HCT116 (cell line): ENCODE measurements around the gene TEX264. TPM values are rescaled to one million over a fixed set of nuclear protein-coding genes. Genes with fewer than 3 reads are reported as not detected.

Source experiments
- ATAC-seq: fragments of 200-7000 bp; cut with Tn5 transposase; 2 replicates; pipeline ENCODE4 v1.9.1; 2020; ENCODE audit warnings: mild to moderate bottlenecking, moderate library complexity
- BruUV-seq: library from RNA; stranded (reverse); fragments of 400-500 nt; replicated peaks from 2 replicates; lab custom pipeline; 2021; lab: Mats Ljungman, UMichigan
- CTCF ChIA-PET: fragments of 300-600 bp; sonication (Branson Sonifier 250); formaldehyde crosslinking; loops from one replicate; lab custom pipeline; 2021; ENCODE audit warnings: antibody characterized with exemption; lab: Charles Lee
- POLR2A ChIA-PET: fragments of 300-600, 350-600 bp; sonication (Branson Sonifier 250); formaldehyde crosslinking; loops from one replicate; lab custom pipeline; 2021; ENCODE audit warnings: antibody characterized with exemption; lab: Charles Lee
- RAD21 ChIA-PET, 2 experiments: fragments of 300-600 bp; sonication (Branson Sonifier 250); formaldehyde crosslinking; loops; one replicate each; lab custom pipeline; 2023; ENCODE audit warnings: low total read pairs in 2 of 2; ENCODE audit not compliant: uncharacterized antibody in 2 of 2, unreplicated experiment in 2 of 2, low non-redundant PET in 1 of 2; lab: Charles Lee
- DNase-seq: peaks from one replicate; pipeline ENCODE4 v3.0.0-alpha.2; 2010; ENCODE audit warnings: low read depth, low spot score
- H2AFZ ChIP-seq: fragments of 200-600 bp; shearing (Covaris generic), sonication (generic); 2 replicates; pipeline ENCODE4 v1.6.1; 2017; ENCODE audit warnings: low read depth, mixed run types, mixed read lengths, antibody characterized with exemption, low read length; ENCODE audit not compliant: poor library complexity, severe bottlenecking
- H3K27ac ChIP-seq: 2 replicates; pipeline ENCODE4 v1.5.1; 2012; ENCODE audit warnings: low read depth, low read length
- H3K27me3 ChIP-seq: fragments of 200-600 bp; sonication (generic); 2 replicates; pipeline ENCODE4 v1.6.1; 2016; ENCODE audit warnings: mixed run types, low read length, mixed read lengths; ENCODE audit not compliant: insufficient read depth
- H3K36me3 ChIP-seq, 2 experiments: fragments of 200-500 bp in 1 of 2; fragments of 200-600 bp in 1 of 2; sonication (Bioruptor generic) in 1 of 2; sonication (generic) in 1 of 2; 2 replicates each; pipeline versions ENCODE4 v1.5.1 to v1.6.1; 2014 to 2016; ENCODE audit warnings: low read length in 2 of 2, inconsistent platforms in 1 of 2, mixed read lengths in 1 of 2, mixed run types in 1 of 2; ENCODE audit not compliant: insufficient read depth in 2 of 2, control insufficient read depth in 1 of 2
- H3K4me1 ChIP-seq, 2 experiments: fragments of 200-600 bp in 1 of 2; sonication (generic) in 1 of 2; 2 replicates each; pipeline versions ENCODE4 v1.5.1 to v1.6.1; 2012 to 2017; ENCODE audit warnings: low read length in 2 of 2, inconsistent platforms in 1 of 2, mild to moderate bottlenecking in 1 of 2, mixed read lengths in 1 of 2, mixed run types in 1 of 2, moderate library complexity in 1 of 2; ENCODE audit not compliant: insufficient read depth in 2 of 2, control insufficient read depth in 1 of 2
- H3K4me2 ChIP-seq: fragments of 200-600 bp; sonication (generic); 2 replicates; pipeline ENCODE4 v1.6.1; 2017; ENCODE audit warnings: mixed run types, low read length, mixed read lengths
- H3K4me3 ChIP-seq, 2 experiments: fragments of 200-600 bp in 1 of 2; sonication (generic) in 1 of 2; replicated peaks in 1 of 2; 2 replicates each; pipeline ENCODE4 v1.5.1; 2011 to 2016; ENCODE audit warnings: low read length in 2 of 2, control low read depth in 1 of 2, low read depth in 1 of 2, mild to moderate bottlenecking in 1 of 2, mixed read lengths in 1 of 2, mixed run types in 1 of 2
- H3K79me2 ChIP-seq: fragments of 200-600 bp; sonication (generic); 2 replicates; pipeline ENCODE4 v1.6.1; 2017; ENCODE audit warnings: mild to moderate bottlenecking, mixed run types, low read length, moderate library complexity, mixed read lengths; ENCODE audit not compliant: insufficient read depth
- H3K9ac ChIP-seq: fragments of 200-600 bp; sonication (generic); 2 replicates; pipeline ENCODE4 v1.6.1; 2016; ENCODE audit warnings: low read length, mixed read lengths
- H3K9me2 ChIP-seq: fragments of 200-600 bp; sonication (generic), shearing (Covaris generic); 2 replicates; pipeline ENCODE4 v1.6.1; 2017; ENCODE audit warnings: mixed run types, mild to moderate bottlenecking, moderate library complexity; ENCODE audit not compliant: insufficient read depth
- H3K9me3 ChIP-seq, 2 experiments: fragments of 200-500 bp in 1 of 2; fragments of 200-600 bp in 1 of 2; sonication (Bioruptor generic) in 1 of 2; sonication (generic) in 1 of 2; 2 replicates each; pipeline ENCODE4 v1.6.1; 2014 to 2017; ENCODE audit warnings: low read length in 2 of 2, mixed read lengths in 2 of 2, inconsistent platforms in 1 of 2, low read depth in 1 of 2, mild to moderate bottlenecking in 1 of 2, mixed run types in 1 of 2, moderate library complexity in 1 of 2; ENCODE audit not compliant: control insufficient read depth in 1 of 2, insufficient read depth in 1 of 2
- H4K20me1 ChIP-seq: fragments of 200-600 bp; sonication (generic), shearing (Covaris generic); 2 replicates; pipeline ENCODE4 v1.6.1; 2017; ENCODE audit warnings: mixed run types, mild to moderate bottlenecking, moderate library complexity; ENCODE audit not compliant: insufficient read depth
- CBX3 ChIP-seq: IDR thresholded peaks from 2 replicates; pipeline ENCODE4 v1.6.1; 2012; ENCODE audit warnings: low read depth
- EGR1 ChIP-seq: IDR thresholded peaks from 2 replicates; pipeline ENCODE4 v1.6.1; 2012; ENCODE audit warnings: low read depth
- EZH2 ChIP-seq: fragments of 200-600 bp; sonication (generic); IDR thresholded peaks from 2 replicates; pipeline ENCODE4 v1.6.1; 2017; ENCODE audit warnings: antibody characterized with exemption, mixed run types
- FOSL1 ChIP-seq: IDR thresholded peaks from 2 replicates; pipeline ENCODE4 v1.6.1; 2012; ENCODE audit warnings: low read depth
- POLR2AphosphoS5 ChIP-seq: IDR thresholded peaks from 2 replicates; pipeline ENCODE4 v1.6.1; 2011; ENCODE audit warnings: mild to moderate bottlenecking, low read depth, low read length, moderate library complexity
- RAD21 ChIP-seq: IDR thresholded peaks from 2 replicates; pipeline ENCODE4 v1.6.1; 2012; ENCODE audit warnings: low read depth, mild to moderate bottlenecking
- REST ChIP-seq: IDR thresholded peaks from 2 replicates; pipeline ENCODE4 v1.6.1; 2012; ENCODE audit warnings: low read depth
- SP1 ChIP-seq: IDR thresholded peaks from 2 replicates; pipeline ENCODE4 v1.6.1; 2012; ENCODE audit warnings: low read depth
- TCF7L2 ChIP-seq: IDR thresholded peaks from 2 replicates; pipeline ENCODE4 v1.7.0; 2011; ENCODE audit warnings: borderline replicate concordance, inconsistent platforms; ENCODE audit not compliant: insufficient read depth, insufficient read length; ENCODE audit errors: extremely low read depth
- YY1 ChIP-seq: IDR thresholded peaks from 2 replicates; pipeline ENCODE4 v1.6.1; 2011; ENCODE audit warnings: low read length, low read depth, moderate library complexity, mild to moderate bottlenecking; ENCODE audit not compliant: insufficient replicate concordance; ENCODE audit errors: extremely low read depth
- ZBTB33 ChIP-seq: IDR thresholded peaks from 2 replicates; pipeline ENCODE4 v1.6.1; 2011; ENCODE audit warnings: mild to moderate bottlenecking, low read length, moderate library complexity; ENCODE audit not compliant: insufficient replicate concordance; ENCODE audit errors: extremely low read depth
- ZFX ChIP-seq: fragments of 450-650 bp; IDR thresholded peaks from 2 replicates; pipeline ENCODE4 v1.6.1; 2017
- ZNF274 ChIP-seq: fragments of 200-500 bp; sonication (Bioruptor generic); IDR thresholded peaks from 2 replicates; pipeline ENCODE4 v1.6.1; 2014; ENCODE audit warnings: mild to moderate bottlenecking, low read depth, low read length, inconsistent platforms
- intact Hi-C: fragments of 100-400 bp; cut with micrococcal nuclease; formaldehyde crosslinking; loops from 2 replicates; pipeline ENCODE4 v1.10.0; 2022
- total RNA-seq: library from RNA; stranded (reverse); gene quantifications from one replicate; pipeline ENCODE4 v1.2.1, GENCODE V29; 2021; ENCODE audit not compliant: unreplicated experiment

Gene TEX264
- total RNA-seq, 1 experiment from 2014 or later: 36.0 TPM

GRCh38 chr3:51683566-51683965 is 12.5 kb downstream of the TEX264 start:
- DNase-seq: no peak
- TF ChIP-seq TCF7L2 (no peak), SP1 (no peak), EZH2 (no peak), ZNF274 (no peak), RAD21 (no peak)
- TF ChIP-seq, all 23 proteins: peak for 0
- no peak for ATAC-seq
- ChIA-PET CTCF (interaction anchor here (0.6 kb wide), 1 partner anchor 203 kb away, joined by 4 read pairs; no protein-coding TSS in a partner anchor), RAD21 (no interaction called here), POLR2A (no interaction called here)
- H3K9me3 ChIP-seq: no peaks in the 10 kb centered on the region
- peaks cover 8 to 13% of the 10 kb centered on the region in 2 experiments; a peak in 3 of 4 replicates for H3K36me3 ChIP-seq
- intact Hi-C loops: loop anchor here (2.0 to 5.0 kb wide), 2 partner anchors 41 to 293 kb away; partner anchors contain the start of gene RBM15B
- no peaks in the 10 kb centered on the region for H3K9me2 ChIP-seq
- H2AFZ ChIP-seq: no peak overlapping the region
- no peak overlapping the region for H3K4me2 ChIP-seq
- H3K27ac ChIP-seq: no peak overlapping the region
- no peak overlapping the region for H3K9ac ChIP-seq
- H3K79me2 ChIP-seq: no peaks in the 10 kb centered on the region
- H3K4me3 ChIP-seq: no peak overlapping the region
- BruUV-seq: no TSS peak
- no peaks in the 10 kb centered on the region for H4K20me1 ChIP-seq
- H3K4me1 ChIP-seq: peaks cover 6 to 11% of the 10 kb centered on the region in 2 experiments
- H3K27me3 ChIP-seq: no peaks in the 10 kb centered on the region

GRCh38 chr3:51684971-51685751 is 14.1 kb downstream of the TEX264 start:
- intact Hi-C loops: loop anchor here (5.0 kb wide), 1 partner anchor 43 kb away; no protein-coding TSS in a partner anchor
- ATAC-seq: no peak
- TF ChIP-seq FOSL1: no peak
- no peak for TF ChIP-seq EGR1
- TF ChIP-seq ZBTB33: no peak
- no peak for TF ChIP-seq REST
- TF ChIP-seq TCF7L2: no peak
- no peak for TF ChIP-seq ZFX
- TF ChIP-seq ZNF274: no peak
- no peak for TF ChIP-seq POLR2AphosphoS5
- TF ChIP-seq SP1: no peak
- no peak for TF ChIP-seq CBX3
- TF ChIP-seq YY1: no peak

More at GRCh38 chr3:51684971-51685751, 14.1 kb downstream of the TEX264 start:
- Histone ChIP-seq H3K79me2 (no peaks in the 10 kb centered on the region), H3K4me2 (no peak overlapping the region), H3K9ac (no peak overlapping the region), H3K4me1 (peaks cover 6 to 11% of the 10 kb centered on the region in 2 experiments), H3K27me3 (no peaks in the 10 kb centered on the region), H3K4me3 (no peak overlapping the region), H3K36me3 (peaks cover 8 to 13% of the 10 kb centered on the region in 2 experiments; a peak in 3 of 4 replicates), H4K20me1 (no peaks in the 10 kb centered on the region), H3K9me3 (no peaks in the 10 kb centered on the region), H3K27ac (no peak overlapping the region), H2AFZ (no peak overlapping the region), H3K9me2 (no peaks in the 10 kb centered on the region)
- ChIA-PET POLR2A (no interaction called here), CTCF (no interaction called here), RAD21 (no interaction called here)
- DNase-seq: no peak
- no TSS peak for BruUV-seq
